ENCODE results near the gene PDK2. TPM values are rescaled to one million over a fixed set of nuclear protein-coding genes. Genes with fewer than 3 reads are reported as not detected.

Gene PDK2
- total and polyA plus RNA-seq, 9 of the 15 experiments (the other 6 are each of a cell fraction or from before 2014, with no cell fraction given) = 0.03 to 2.5 (median 1.4) TPM

- Histone ChIP-seq H3K4me1 (replicated peaks in 1 of 2; ENCODE audit: control insufficient read depth in 2 of 2, insufficient read depth in 2 of 2, low read length in 2 of 2) (peaks cover 11 to 15% of the 10 kb centered on the region in 2 experiments), H3K27ac (ENCODE audit: extremely low read depth, low read depth, low read length) (no peak overlapping the region), H3K4me3 (peak overlapping the region; percentile 31), H3K36me3 (ENCODE audit: control insufficient read depth, insufficient read depth, low read length) (no peaks in the 10 kb centered on the region), H3K9ac (ENCODE audit: insufficient read depth in 1 of 2, low read depth in 2 of 2, low read length in 2 of 2) (peak overlapping the region in 1 of 2 experiments; percentile 58; a peak in 2 of 4 replicates), H3K27me3 (ENCODE audit: control insufficient read depth in 2 of 2, insufficient read depth in 2 of 2, low read length in 2 of 2) (peaks cover 16 to 55% of the 10 kb centered on the region in 2 experiments; a peak in 4 of 5 replicates), H4K20me1 (replicated peaks; ENCODE audit: control insufficient read depth, insufficient read depth, low read length) (peaks cover 3% of the 10 kb centered on the region; the same call in 1 of the 2 replicates), H3K79me2 (ENCODE audit: control insufficient read depth, insufficient read depth, low read length) (no peaks in the 10 kb centered on the region), H3K9me1 (ENCODE audit: control insufficient read depth, insufficient read depth, low read length) (no peaks in the 10 kb centered on the region), H3K9me3 (replicated peaks; ENCODE audit: control insufficient read depth, insufficient read depth, low read depth, low read length) (no peaks in the 10 kb centered on the region), H2AFZ (ENCODE audit: low read depth, low read length) (0 out of 2 replicates have a peak overlapping the region, but pooled peaks have one; percentile 17), H3K4me2 (ENCODE audit: insufficient read depth, low read length) (peak overlapping the region; percentile 38; the same call in 1 of the 2 replicates)
- ChIA-PET POLR2A (interaction anchor here (0.7 to 1.2 kb wide), 2 partner anchors 22 to 275 kb away, joined by 3 read pairs; no protein-coding TSS in a partner anchor), CTCF (ENCODE audit: low intra/inter-chr PET ratio) (interaction anchor here (0.7 kb wide), 1 partner anchor 29 kb away, joined by 3 read pairs; no protein-coding TSS in a partner anchor)
- DNase-seq (ENCODE audit: extremely low read depth in 1 of 4, low spot score in 3 of 4) = peak; percentile 45 to 54 (median 50)
- intact Hi-C loops (cut with micrococcal nuclease) = no loop called here
- FAIRE-seq = no peak
- BruUV-seq (replicated peaks) = no TSS peak
- 4% methylated on average over 44 of the region's 64 CpGs for WGBS (ENCODE audit: insufficient coverage, low coverage, missing lambda C conversion rate)
- peak; percentile 88 for ATAC-seq
- in situ Hi-C loops (cut with MboI) = no loop called here
- TF ChIP-seq ZNF707 (CRISPR knock-in tag; conservative IDR thresholded peaks at IDR 0.05) (peak; percentile 94), CTCF (IDR thresholded peaks at IDR 0.05 in 2 of 3, conservative IDR thresholded peaks at IDR 0.05 in 1 of 3; ENCODE audit: insufficient read depth in 2 of 3, low read depth in 1 of 3, low read length in 3 of 3) (peak in 2 of 3 experiments; percentile 56; a peak in 4 of 6 replicates), ATF2 (CRISPR knock-in tag; IDR thresholded peaks at IDR 0.05) (peak; percentile 29; the same call in 1 of the 2 replicates), VEZF1 (CRISPR knock-in tag; IDR thresholded peaks at IDR 0.05) (0 out of 2 replicates have a peak, but pooled peaks have one; percentile 14), CTCFL (IDR thresholded peaks at IDR 0.05; ENCODE audit: borderline replicate concordance, insufficient read depth, low read depth, low read length, poor library complexity, severe bottlenecking) (peak; percentile 22), CBFA2T2 (conservative IDR thresholded peaks at IDR 0.05) (no peak), RAD21 (CRISPR knock-in tag; conservative IDR thresholded peaks at IDR 0.05 in 1 of 2, IDR thresholded peaks at IDR 0.05 in 1 of 2) (peak; percentile 24 to 43; a peak in 3 of 4 replicates), HNRNPLL (IDR thresholded peaks at IDR 0.05; ENCODE audit: low read depth, low read length, poor library complexity, severe bottlenecking) (peak; percentile 23)
Measured at GRCh38 chr17:50056217-50056960, 38.8 kb upstream of the PDK2 start.

Measured in K562 (cell line).